Measurements from ENCODE around the gene CHMP4A.
"Not testable (repeated sequence)": the region's sequence is repeated elsewhere in the genome, so short reads cannot be mapped to it uniquely, and the experiment has no call there.

Gene CHMP4A

GRCh38 chr14:24226473-24226872, 13.2 kb upstream of the CHMP4A start:
- H3K27ac ChIP-seq (ENCODE audit: low read depth, low read length, poor library complexity, severe bottlenecking): no peak overlapping the region
- H3K4me1 ChIP-seq (ENCODE audit: insufficient read depth, low read length, severe bottlenecking): peaks cover 8% of the 10 kb centered on the region
- no peak overlapping the region for H3K4me2 ChIP-seq (ENCODE audit: low read length)
- H3K27me3 ChIP-seq (ENCODE audit: insufficient read depth, low read length): no peaks in the 10 kb centered on the region
- no peaks in the 10 kb centered on the region for H3F3A ChIP-seq (ENCODE audit: insufficient read depth, low read length)
- TF ChIP-seq CTCF (IDR thresholded peaks at IDR 0.05; ENCODE audit: low read length) (no peak), EZH2 (IDR thresholded peaks at IDR 0.05; ENCODE audit: borderline replicate concordance, low read length) (no peak)
- no peaks in the 10 kb centered on the region for H4K20me1 ChIP-seq (ENCODE audit: insufficient read depth, low read length)
- H3K9me2 ChIP-seq (ENCODE audit: low read depth, low read length): no peaks in the 10 kb centered on the region
- peaks cover 66% of the 10 kb centered on the region for H3K79me2 ChIP-seq (ENCODE audit: insufficient read depth, low read length)
- no peaks in the 10 kb centered on the region for H3K9me3 ChIP-seq (ENCODE audit: low read length)
- H2AFZ ChIP-seq (ENCODE audit: low read length): no peak overlapping the region
- no peak overlapping the region for H3K9ac ChIP-seq (ENCODE audit: low read length)
- no peak overlapping the region for H3K4me3 ChIP-seq (ENCODE audit: low read depth, low read length, poor library complexity, severe bottlenecking)
- H3K36me3 ChIP-seq (ENCODE audit: insufficient read depth, low read length): peaks cover 27% of the 10 kb centered on the region

DNA sequence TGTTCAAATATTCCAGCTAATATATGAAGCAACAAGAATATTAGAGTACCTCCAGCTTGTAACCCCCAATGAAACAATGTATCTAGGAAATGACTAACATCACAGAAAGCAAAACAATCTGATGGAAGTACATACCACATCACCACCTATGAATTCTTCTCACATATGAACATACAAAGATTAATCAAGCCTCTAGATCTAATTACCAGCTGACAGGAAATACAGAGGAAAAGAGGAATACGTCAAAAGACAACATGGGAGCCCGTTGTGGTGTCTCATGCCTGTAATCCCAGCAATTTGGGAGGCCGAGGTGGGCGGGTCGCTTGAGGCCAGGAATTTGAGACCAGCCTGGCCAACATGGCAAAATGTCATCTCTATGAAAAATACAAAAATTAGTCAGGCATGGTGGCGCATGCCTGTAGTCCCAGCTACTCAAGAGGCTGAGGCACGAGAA, 11.4 kb upstream of the CHMP4A start:
- TF ChIP-seq CTCF (IDR thresholded peaks at IDR 0.05; ENCODE audit: low read length): no peak
- TF ChIP-seq EZH2 (IDR thresholded peaks at IDR 0.05; ENCODE audit: borderline replicate concordance, low read length): no peak
- H3K27ac ChIP-seq (ENCODE audit: low read depth, low read length, poor library complexity, severe bottlenecking): no peak overlapping the region
- no peaks in the 10 kb centered on the region for H3K4me1 ChIP-seq (ENCODE audit: insufficient read depth, low read length, severe bottlenecking)
- no peaks in the 10 kb centered on the region for H3K9me3 ChIP-seq (ENCODE audit: low read length)
- no peaks in the 10 kb centered on the region for H3K27me3 ChIP-seq (ENCODE audit: insufficient read depth, low read length)
- H3K79me2 ChIP-seq (ENCODE audit: insufficient read depth, low read length): peaks cover 61% of the 10 kb centered on the region
- H4K20me1 ChIP-seq (ENCODE audit: insufficient read depth, low read length): no peaks in the 10 kb centered on the region
- no peak overlapping the region for H3K4me3 ChIP-seq (ENCODE audit: low read depth, low read length, poor library complexity, severe bottlenecking)
- no peak overlapping the region for H3K4me2 ChIP-seq (ENCODE audit: low read length)
- H3K9ac ChIP-seq (ENCODE audit: low read length): no peak overlapping the region
- no peak overlapping the region for H2AFZ ChIP-seq (ENCODE audit: low read length)
- peaks cover 27% of the 10 kb centered on the region for H3K36me3 ChIP-seq (ENCODE audit: insufficient read depth, low read length)
- no peaks in the 10 kb centered on the region for H3K9me2 ChIP-seq (ENCODE audit: low read depth, low read length)
- no peaks in the 10 kb centered on the region for H3F3A ChIP-seq (ENCODE audit: insufficient read depth, low read length)

DNA sequence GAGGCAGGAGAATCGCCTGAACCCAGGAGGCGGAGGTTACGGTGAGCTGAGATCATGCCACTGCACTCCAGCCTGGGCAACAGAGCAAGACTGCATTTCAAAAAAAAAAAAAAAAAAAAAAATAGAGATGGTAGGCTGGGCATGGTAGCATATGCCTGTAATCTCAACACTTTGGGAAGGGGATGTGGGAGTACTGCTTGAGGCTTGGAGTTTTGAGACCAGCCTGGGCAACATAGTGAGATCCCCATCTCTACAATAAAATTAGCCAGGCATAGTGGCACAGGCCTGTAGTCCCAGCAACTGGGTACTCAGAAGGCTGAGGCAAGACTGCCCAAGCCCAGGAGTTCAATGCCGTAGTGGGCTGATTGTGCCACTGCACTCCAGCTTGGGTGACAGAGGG, 9.7 kb upstream of the CHMP4A start:
- not testable (repeated sequence) for H3K9me2 ChIP-seq (ENCODE audit: low read depth, low read length); H3K9me3 ChIP-seq (ENCODE audit: low read length); H3K4me3 ChIP-seq (ENCODE audit: low read depth, low read length, poor library complexity, severe bottlenecking); H2AFZ ChIP-seq (ENCODE audit: low read length); H3K4me1 ChIP-seq (ENCODE audit: insufficient read depth, low read length, severe bottlenecking); H4K20me1 ChIP-seq (ENCODE audit: insufficient read depth, low read length); H3F3A ChIP-seq (ENCODE audit: insufficient read depth, low read length); H3K9ac ChIP-seq (ENCODE audit: low read length); H3K27me3 ChIP-seq (ENCODE audit: insufficient read depth, low read length); H3K4me2 ChIP-seq (ENCODE audit: low read length); H3K27ac ChIP-seq (ENCODE audit: low read depth, low read length, poor library complexity, severe bottlenecking)
- Histone ChIP-seq H3K79me2 (ENCODE audit: insufficient read depth, low read length) (peaks cover 58% of the 10 kb centered on the region), H3K36me3 (ENCODE audit: insufficient read depth, low read length) (peaks cover 23% of the 10 kb centered on the region)

- Histone ChIP-seq H3F3A (ENCODE audit: insufficient read depth, low read length) (peaks cover 1% of the 10 kb centered on the region; the same call in 1 of the 2 replicates), H3K36me3 (ENCODE audit: insufficient read depth, low read length) (peaks cover 5% of the 10 kb centered on the region; the same call in 1 of the 2 replicates), H3K27me3 (ENCODE audit: insufficient read depth, low read length) (no peaks in the 10 kb centered on the region), H3K4me1 (ENCODE audit: insufficient read depth, low read length, severe bottlenecking) (peaks cover 14% of the 10 kb centered on the region), H3K4me3 (ENCODE audit: low read depth, low read length, poor library complexity, severe bottlenecking) (no peak overlapping the region), H4K20me1 (ENCODE audit: insufficient read depth, low read length) (no peaks in the 10 kb centered on the region), H3K79me2 (ENCODE audit: insufficient read depth, low read length) (peaks cover 26% of the 10 kb centered on the region), H3K4me2 (ENCODE audit: low read length) (no peak overlapping the region), H3K27ac (ENCODE audit: low read depth, low read length, poor library complexity, severe bottlenecking) (no peak overlapping the region), H2AFZ (ENCODE audit: low read length) (no peak overlapping the region), H3K9ac (ENCODE audit: low read length) (no peak overlapping the region), H3K9me3 (ENCODE audit: low read length) (no peaks in the 10 kb centered on the region), H3K9me2 (ENCODE audit: low read depth, low read length) (no peaks in the 10 kb centered on the region)
- TF ChIP-seq EZH2 (IDR thresholded peaks at IDR 0.05; ENCODE audit: borderline replicate concordance, low read length): no peak
- TF ChIP-seq CTCF (IDR thresholded peaks at IDR 0.05; ENCODE audit: low read length): no peak
Observed at GRCh38 chr14:24219521-24219920, 6.2 kb upstream of the CHMP4A start.

Measured in OCI-LY1 (cell line).